Astrocyte (in vitro differentiated cells and primary cell): ENCODE results near the gene CADM1.

Source experiments
- EZH2 ChIP-seq: IDR thresholded peaks from 2 replicates; pipeline ENCODE4 v1.6.1; 2012; ENCODE audit warnings: mild to moderate bottlenecking, low read length, inconsistent platforms; ENCODE audit not compliant: insufficient read depth
- TF ChIP-seq, protein P1 (sequence below): IDR thresholded peaks from 2 replicates; pipeline ENCODE4 v1.5.1; 2011; ENCODE audit warnings: low read depth, mild to moderate bottlenecking, inconsistent platforms, low read length, moderate library complexity; ENCODE audit not compliant: insufficient read depth

DNA sequence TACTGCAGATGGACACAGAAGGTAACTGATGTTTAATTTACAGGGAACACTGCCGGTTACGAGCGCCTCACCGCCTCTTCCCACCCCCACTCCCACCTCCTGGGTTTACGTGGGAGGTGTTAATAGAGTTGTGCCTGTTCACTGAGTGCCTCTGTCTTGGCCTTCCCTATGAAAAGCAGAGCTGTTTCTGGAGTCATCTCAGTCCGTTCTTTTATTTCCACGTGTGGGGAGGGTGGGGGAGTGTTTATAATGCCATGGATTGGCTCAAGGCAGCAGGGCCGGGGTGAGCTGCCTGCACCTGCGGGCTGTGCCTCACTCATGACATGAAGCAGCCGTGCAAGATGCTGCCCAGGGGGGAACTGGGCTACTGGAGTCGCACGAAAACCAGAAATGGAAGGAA is 322.7 kb downstream of the CADM1 start:
- TF ChIP-seq, protein P1, sequence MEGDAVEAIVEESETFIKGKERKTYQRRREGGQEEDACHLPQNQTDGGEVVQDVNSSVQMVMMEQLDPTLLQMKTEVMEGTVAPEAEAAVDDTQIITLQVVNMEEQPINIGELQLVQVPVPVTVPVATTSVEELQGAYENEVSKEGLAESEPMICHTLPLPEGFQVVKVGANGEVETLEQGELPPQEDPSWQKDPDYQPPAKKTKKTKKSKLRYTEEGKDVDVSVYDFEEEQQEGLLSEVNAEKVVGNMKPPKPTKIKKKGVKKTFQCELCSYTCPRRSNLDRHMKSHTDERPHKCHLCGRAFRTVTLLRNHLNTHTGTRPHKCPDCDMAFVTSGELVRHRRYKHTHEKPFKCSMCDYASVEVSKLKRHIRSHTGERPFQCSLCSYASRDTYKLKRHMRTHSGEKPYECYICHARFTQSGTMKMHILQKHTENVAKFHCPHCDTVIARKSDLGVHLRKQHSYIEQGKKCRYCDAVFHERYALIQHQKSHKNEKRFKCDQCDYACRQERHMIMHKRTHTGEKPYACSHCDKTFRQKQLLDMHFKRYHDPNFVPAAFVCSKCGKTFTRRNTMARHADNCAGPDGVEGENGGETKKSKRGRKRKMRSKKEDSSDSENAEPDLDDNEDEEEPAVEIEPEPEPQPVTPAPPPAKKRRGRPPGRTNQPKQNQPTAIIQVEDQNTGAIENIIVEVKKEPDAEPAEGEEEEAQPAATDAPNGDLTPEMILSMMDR: no peak
- no peak for TF ChIP-seq EZH2
